ENCODE data around the gene YBX1.
A peak's percentile ranks its signal among the peaks of the same experiment; 100 is the strongest.
"Not testable (repeated sequence)": the region's sequence is repeated elsewhere in the genome, so short reads cannot be mapped to it uniquely, and the experiment has no call there.

Gene YBX1

GRCh38 chr1:42690477-42691156, 8.4 kb downstream of the YBX1 start:
- DNase-seq, result peak; percentile 30

GRCh38 chr1:42691157-42691498, 8.9 kb downstream of the YBX1 start:
- no peak for DNase-seq

- DNase-seq, result no peak
Measured at GRCh38 chr1:42692461-42692860, 10.2 kb downstream of the YBX1 start.

- DNase-seq, result no peak
Measured at GRCh38 chr1:42692911-42693310, 10.7 kb downstream of the YBX1 start.

GRCh38 chr1:42698081-42698813, 16.0 kb downstream of the YBX1 start:
- DNase-seq, result no peak

GRCh38 chr1:42700006-42700405, 17.8 kb downstream of the YBX1 start:
- no peak for DNase-seq

GRCh38 chr1:42703888-42704464, 21.8 kb downstream of the YBX1 start:
- no peak for DNase-seq

- DNase-seq, result not testable (repeated sequence)
Measured at GRCh38 chr1:42712808-42713207, 30.6 kb downstream of the YBX1 start.

GRCh38 chr1:42713293-42713692, 31.1 kb downstream of the YBX1 start:
- no peak for DNase-seq

- not testable (repeated sequence) for DNase-seq
Measured at GRCh38 chr1:42714441-42714840, 32.2 kb downstream of the YBX1 start.

- DNase-seq, result no peak
Measured at GRCh38 chr1:42720868-42721267, 38.6 kb downstream of the YBX1 start.

GRCh38 chr1:42721926-42722325, 39.7 kb downstream of the YBX1 start:
- DNase-seq, result no peak

- DNase-seq, result not testable (repeated sequence)
Measured at GRCh38 chr1:42722403-42722802, 40.2 kb downstream of the YBX1 start.

- no peak for DNase-seq
Measured at GRCh38 chr1:42723511-42723910, 41.3 kb downstream of the YBX1 start.

GRCh38 chr1:42725820-42726219, 43.6 kb downstream of the YBX1 start:
- DNase-seq, result not testable (repeated sequence)

GRCh38 chr1:42730002-42730401, 47.8 kb downstream of the YBX1 start:
- no peak for DNase-seq

GRCh38 chr1:42730988-42731387, 48.8 kb downstream of the YBX1 start:
- DNase-seq, result peak; percentile 50

GRCh38 chr1:42731585-42731984, 49.4 kb downstream of the YBX1 start:
- DNase-seq, result no peak

GRCh38 chr1:42732126-42732680, 50.0 kb downstream of the YBX1 start:
- no peak for DNase-seq

GRCh38 chr1:42733415-42734200, 51.4 kb downstream of the YBX1 start:
- no peak for DNase-seq

GRCh38 chr1:42734201-42735035, 52.2 kb downstream of the YBX1 start:
- DNase-seq, result no peak

- no peak for DNase-seq
Measured at GRCh38 chr1:42735056-42735455, 52.8 kb downstream of the YBX1 start.

All from activated CD4-positive, alpha-beta T cell treated with anti-CD3 and anti-CD28 coated beads, Interleukin-2, Interleukin-6, amounts not matched to agents 100 ng/mL and 50 ng/mL, durations not matched to agents 16 hours and 8 hours (primary cell).